Tibial nerve (tissue), 4 donors: Measurements from ENCODE around the gene FAM200B.

Source experiments
- CTCF ChIP-seq, 5 experiments: fragments of 200-600 bp in 3 of 5; fragments of 450-650 bp in 2 of 5; sonication (generic) in 3 of 5; IDR thresholded peaks; one replicate each; pipeline ENCODE4 v1.5.1; 2016 to 2019; ENCODE audit warnings: antibody characterized with exemption in 5 of 5, mild to moderate bottlenecking in 3 of 5, moderate library complexity in 2 of 5
- EP300 ChIP-seq, 2 donors: sonication (generic); formaldehyde crosslinking; IDR thresholded peaks; one replicate each; pipeline ENCODE4 v1.6.1; 2017; ENCODE audit warnings: antibody characterized with exemption in 2 of 2, mild to moderate bottlenecking in 1 of 2
- POLR2A ChIP-seq, 2 donors: fragments of 450-650 bp; IDR thresholded peaks; one replicate each; pipeline ENCODE4 v1.6.1; 2017; ENCODE audit warnings: antibody characterized with exemption in 2 of 2, mild to moderate bottlenecking in 2 of 2, moderate library complexity in 2 of 2

GRCh38 chr4:15718465-15718864 is 36.8 kb downstream of the FAM200B start:
- no peak for TF ChIP-seq CTCF (IDR thresholded peaks at IDR 0.05)
- no peak for TF ChIP-seq POLR2A (IDR thresholded peaks at IDR 0.05)
- TF ChIP-seq EP300 (IDR thresholded peaks at IDR 0.05) = no peak
